GM12878 (cell line): ENCODE results near the gene SLC28A1. TPM values are rescaled to one million over a fixed set of nuclear protein-coding genes. Genes with fewer than 3 reads are reported as not detected.

Source experiments
- ATF2 ChIP-seq: IDR thresholded peaks from 2 replicates; pipeline ENCODE4 v1.6.1; 2012; ENCODE audit warnings: low read length, inconsistent platforms
- CHD4 ChIP-seq: fragments of 200-600 bp; sonication (generic); IDR thresholded peaks from 2 replicates; pipeline ENCODE4 v1.6.1; 2016; ENCODE audit warnings: mild to moderate bottlenecking
- E2F8 ChIP-seq: fragments of 450-650 bp; IDR thresholded peaks from 2 replicates; pipeline ENCODE4 v1.6.1; 2018; ENCODE audit warnings: mild to moderate bottlenecking, low read depth, moderate library complexity; ENCODE audit not compliant: partially characterized antibody
- ELK1 ChIP-seq: IDR thresholded peaks from 2 replicates; pipeline ENCODE4 v1.6.1; 2012; ENCODE audit warnings: low read depth, low read length, improper control_type of control experiment
- GABPA ChIP-seq: IDR thresholded peaks from 2 replicates; pipeline ENCODE4 v1.6.1; 2014; ENCODE audit warnings: antibody characterized with exemption, low read depth, mild to moderate bottlenecking, inconsistent platforms
- IRF4 ChIP-seq: IDR thresholded peaks from 2 replicates; pipeline ENCODE4 v1.6.1; 2011; ENCODE audit warnings: low read depth, low read length
- MAX ChIP-seq: IDR thresholded peaks from 2 replicates; pipeline ENCODE4 v1.6.1; 2012; ENCODE audit warnings: low read depth, low read length, improper control_type of control experiment
- MEF2B ChIP-seq: fragments of 450-650 bp; IDR thresholded peaks from 2 replicates; pipeline ENCODE4 v1.6.1; 2018; ENCODE audit warnings: mild to moderate bottlenecking, moderate library complexity; ENCODE audit not compliant: partially characterized antibody, poor library complexity, severe bottlenecking
- MYB ChIP-seq: fragments of 150-350 bp; IDR thresholded peaks from 2 replicates; pipeline ENCODE4 v1.6.1; 2014; ENCODE audit warnings: mild to moderate bottlenecking, low read depth, low read length, borderline replicate concordance
- NBN ChIP-seq: fragments of 450-650 bp; IDR thresholded peaks from 2 replicates; pipeline ENCODE4 v1.6.1; 2016
- NFYB ChIP-seq: IDR thresholded peaks from 2 replicates; pipeline ENCODE4 v1.6.1; 2011; ENCODE audit warnings: low read depth, mild to moderate bottlenecking, low read length, improper control_type of control experiment, moderate library complexity; ENCODE audit not compliant: insufficient read depth
- PBX3 ChIP-seq: IDR thresholded peaks from 2 replicates; pipeline ENCODE4 v1.6.1; 2011; ENCODE audit warnings: mild to moderate bottlenecking, low read depth, low read length, moderate library complexity; ENCODE audit not compliant: insufficient replicate concordance
- RFX5 ChIP-seq: IDR thresholded peaks from 2 replicates; pipeline ENCODE4 v1.6.1; 2011; ENCODE audit warnings: low read depth, low read length, improper control_type of control experiment
- SIN3A ChIP-seq: IDR thresholded peaks from 2 replicates; pipeline ENCODE4 v1.6.1; 2012; ENCODE audit warnings: low read depth, low read length, improper control_type of control experiment
- SMARCA5 ChIP-seq: fragments of 450-650 bp; IDR thresholded peaks from 2 replicates; pipeline ENCODE4 v1.6.1; 2017; ENCODE audit warnings: mild to moderate bottlenecking
- SUPT20H ChIP-seq: IDR thresholded peaks from 2 replicates; pipeline ENCODE4 v1.6.1; 2011; ENCODE audit warnings: low read depth, mild to moderate bottlenecking, low read length, moderate library complexity, borderline replicate concordance; ENCODE audit not compliant: control insufficient read depth
- SUZ12 ChIP-seq: fragments of 200-600 bp; sonication (generic); IDR thresholded peaks from one replicate; pipeline ENCODE4 v1.6.1; 2018; ENCODE audit warnings: antibody characterized with exemption, mild to moderate bottlenecking; ENCODE audit not compliant: unreplicated experiment
- TAF1 ChIP-seq: IDR thresholded peaks from 2 replicates; pipeline ENCODE4 v1.6.1; 2011; ENCODE audit warnings: mild to moderate bottlenecking, low read depth, low read length, borderline replicate concordance
- TCF7 ChIP-seq: IDR thresholded peaks from 2 replicates; pipeline ENCODE4 v1.6.1; 2014; ENCODE audit warnings: antibody characterized with exemption, borderline replicate concordance
- USF2 ChIP-seq: IDR thresholded peaks from 2 replicates; pipeline ENCODE4 v1.6.1; 2011; ENCODE audit warnings: low read depth, low read length, improper control_type of control experiment, borderline replicate concordance
- ZNF217 ChIP-seq: fragments of 450-650 bp; IDR thresholded peaks from 2 replicates; pipeline ENCODE4 v1.6.1; 2017; ENCODE audit warnings: antibody characterized with exemption, mild to moderate bottlenecking
- polyA plus RNA-seq, 11 experiments: library from polyadenylated mRNA; depleted of rRNA in 4 of 11; unstranded in 6 of 11; stranded (reverse) in 5 of 11; fragments of >200 nt; fragmentation: Nextera tagmentation in 4 of 11; fragmentation: Illumina TruSeq in 1 of 11; extraction: Ambion mirVana in 4 of 11; extraction: Trizol in 1 of 11; gene quantifications; 1 replicate in 1 of 11; 2 replicates in 10 of 11; pipeline versions ENCODE4 v1.2.1 to v1.2.3, GENCODE V29; 2011 to 2016; ENCODE audit warnings: inconsistent platforms in 2 of 11, missing spikeins in 2 of 11, low read depth in 1 of 11
- total RNA-seq, 4 experiments: library from RNA; depleted of rRNA in 3 of 4; stranded (reverse); fragments of >200 nt in 3 of 4; fragmentation: Illumina TruSeq in 1 of 4; extraction: Trizol in 1 of 4; gene quantifications; 2 replicates each; pipeline versions ENCODE4 v1.2.1 to v1.2.3, GENCODE V29; 2013 to 2021

Gene SLC28A1
- total and polyA plus RNA-seq, 10 of the 15 experiments (the other 5 are each of a cell fraction or from before 2014, with no cell fraction given) = not detected

GRCh38 chr15:84981054-84981710 is 96.7 kb downstream of the SLC28A1 start (continued):
- TF ChIP-seq MAX (no peak; the same call in none of the 2 replicates), GABPA (no peak), SUPT20H (no peak), SUZ12 (no peak), TAF1 (peak; percentile 49; the same call in 1 of the 2 replicates), MEF2B (no peak), ZNF217 (peak; percentile 80; the same call in 1 of the 2 replicates), TCF7 (no peak), PBX3 (no peak), SIN3A (peak; percentile 71; the same call in 1 of the 2 replicates), E2F8 (no peak), IRF4 (peak; percentile 52; the same call in 1 of the 2 replicates), RFX5 (no peak), MYB (no peak), ELK1 (peak; percentile 56; the same call in 1 of the 2 replicates), USF2 (no peak), ATF2 (no peak; the same call in 1 of the 2 replicates), NBN (peak; percentile 73), CHD4 (no peak), NFYB (no peak), SMARCA5 (peak; percentile 100)
